A673 (cell line): Measurements from ENCODE around the gene TAC3. TPM values are rescaled to one million over a fixed set of nuclear protein-coding genes. Genes with fewer than 3 reads are reported as not detected.

Experiments
- BruUV-seq: library from RNA; stranded (reverse); fragments of 400-500 nt; replicated peaks from 2 replicates; lab custom pipeline; 2021; lab: Mats Ljungman, UMichigan
- CTCF ChIA-PET: fragments of 300-600 bp; sonication (Branson Sonifier 250); formaldehyde crosslinking; loops from one replicate; lab custom pipeline; 2022; ENCODE audit warnings: antibody characterized with exemption; lab: Charles Lee
- POLR2A ChIA-PET: fragments of 300-600 bp; sonication (Branson Sonifier 250); formaldehyde crosslinking; loops from one replicate; lab custom pipeline; 2022; ENCODE audit warnings: antibody characterized with exemption; ENCODE audit not compliant: low non-redundant PET; lab: Charles Lee
- DNase-seq: peaks from one replicate; pipeline ENCODE4 v3.0.0-alpha.2; 2015; ENCODE audit warnings: low spot score
- H3K27ac ChIP-seq: fragments of 200-600 bp; sonication (generic); 2 replicates; pipeline ENCODE4 v1.5.1; 2016; ENCODE audit warnings: mixed run types, low read depth, mild to moderate bottlenecking, mixed read lengths, antibody characterized with exemption, low read length; ENCODE audit not compliant: poor library complexity, severe bottlenecking
- H3K27me3 ChIP-seq: fragments of 200-600 bp; sonication (generic); replicated peaks from 2 replicates; pipeline ENCODE4 v1.6.1; 2017; ENCODE audit warnings: mixed run types, low read depth, mild to moderate bottlenecking, mixed read lengths, antibody characterized with exemption, low read length; ENCODE audit not compliant: insufficient read depth, poor library complexity
- H3K36me3 ChIP-seq: fragments of 200-600 bp; sonication (generic); 2 replicates; pipeline ENCODE4 v1.6.1; 2016; ENCODE audit warnings: mixed run types, mild to moderate bottlenecking, mixed read lengths, antibody characterized with exemption, low read length; ENCODE audit not compliant: insufficient read depth, poor library complexity, severe bottlenecking
- H3K4me1 ChIP-seq: fragments of 200-600 bp; sonication (generic); 2 replicates; pipeline ENCODE4 v1.6.1; 2017; ENCODE audit warnings: mixed run types, mild to moderate bottlenecking, mixed read lengths, antibody characterized with exemption, low read length; ENCODE audit not compliant: insufficient read depth, poor library complexity, severe bottlenecking
- H3K4me3 ChIP-seq: fragments of 200-600 bp; sonication (generic); 2 replicates; pipeline ENCODE4 v1.5.1; 2016; ENCODE audit warnings: low read depth, mixed run types, mild to moderate bottlenecking, mixed read lengths, low read length; ENCODE audit not compliant: poor library complexity, severe bottlenecking
- H3K9me3 ChIP-seq: fragments of 200-600 bp; sonication (generic); 2 replicates; pipeline ENCODE4 v1.6.1; 2016; ENCODE audit warnings: mixed run types, low read depth, mild to moderate bottlenecking, mixed read lengths, antibody characterized with exemption, low read length; ENCODE audit not compliant: poor library complexity, severe bottlenecking
- EZH2 ChIP-seq: fragments of 200-600 bp; sonication (generic); IDR thresholded peaks from 2 replicates; pipeline ENCODE4 v1.6.1; 2017; ENCODE audit warnings: borderline replicate concordance, low read depth, mild to moderate bottlenecking, mixed read lengths, antibody characterized with exemption, low read length; ENCODE audit not compliant: poor library complexity, severe bottlenecking
- intact Hi-C: fragments of 100-400 bp; cut with micrococcal nuclease; formaldehyde crosslinking; loops from one replicate; pipeline ENCODE4 v1.10.0; 2022; ENCODE audit not compliant: unreplicated experiment
- total RNA-seq: library from RNA; stranded (reverse); gene quantifications from 2 replicates; pipeline ENCODE4 v1.2.3, GENCODE V29; 2021
- TF ChIP-seq, protein P1 (sequence below): fragments of 300-800, 200-600 bp; sonication (generic); conservative IDR thresholded peaks from 2 replicates; pipeline ENCODE4 v1.5.1; 2017; ENCODE audit warnings: low read depth, mild to moderate bottlenecking, antibody characterized with exemption, low read length, moderate library complexity, mixed read lengths

Gene TAC3
- total RNA-seq, 1 experiment from 2014 or later: not detected

DNA sequence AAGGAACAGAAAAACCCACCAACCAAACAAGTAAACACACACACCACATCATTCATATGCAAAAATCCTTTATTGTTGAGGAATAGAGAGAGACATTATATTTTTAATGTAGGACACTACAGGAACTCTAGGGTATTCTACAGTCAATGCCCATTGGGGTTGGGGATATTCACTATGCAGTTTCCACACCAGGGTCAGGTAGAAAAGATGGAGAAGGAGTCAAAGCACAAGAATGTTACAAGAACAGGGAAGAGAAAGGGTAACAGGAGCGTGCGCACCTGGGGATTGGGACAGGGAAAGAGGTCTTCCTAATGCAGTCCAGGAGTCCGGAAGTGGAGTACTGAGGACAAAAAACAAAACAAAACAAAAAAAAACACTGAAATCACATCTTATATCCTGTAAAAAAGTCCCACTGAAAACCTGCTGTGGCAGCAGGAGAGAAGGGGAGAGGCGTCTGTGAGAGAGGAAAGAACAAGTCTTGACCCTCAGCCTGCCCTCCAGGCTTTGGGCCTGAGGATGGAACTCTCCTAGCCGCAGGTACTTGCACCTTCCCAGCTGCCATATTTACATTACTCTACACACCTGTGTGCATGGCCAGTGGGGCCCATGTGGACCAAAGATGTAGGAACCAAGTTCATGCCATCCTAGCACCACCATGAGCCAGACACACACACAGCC is 6.2 kb downstream of the TAC3 start:
- H3K4me1 ChIP-seq: peaks cover 8% of the 10 kb centered on the region
- no peaks in the 10 kb centered on the region for H3K9me3 ChIP-seq
- POLR2A ChIA-PET: no interaction called here
- CTCF ChIA-PET: interaction anchor here (2.1 kb wide), 1 partner anchor 102 kb away, joined by 13 read pairs; no protein-coding TSS in a partner anchor
- H3K36me3 ChIP-seq: no peaks in the 10 kb centered on the region
- peaks cover 4% of the 10 kb centered on the region for H3K27me3 ChIP-seq
- H3K4me3 ChIP-seq: no peak overlapping the region
- intact Hi-C loops: loop anchor here (2.0 to 5.0 kb wide), 2 partner anchors 53 to 172 kb away; no protein-coding TSS in a partner anchor
- no peak for TF ChIP-seq EZH2
- TF ChIP-seq, protein P1, sequence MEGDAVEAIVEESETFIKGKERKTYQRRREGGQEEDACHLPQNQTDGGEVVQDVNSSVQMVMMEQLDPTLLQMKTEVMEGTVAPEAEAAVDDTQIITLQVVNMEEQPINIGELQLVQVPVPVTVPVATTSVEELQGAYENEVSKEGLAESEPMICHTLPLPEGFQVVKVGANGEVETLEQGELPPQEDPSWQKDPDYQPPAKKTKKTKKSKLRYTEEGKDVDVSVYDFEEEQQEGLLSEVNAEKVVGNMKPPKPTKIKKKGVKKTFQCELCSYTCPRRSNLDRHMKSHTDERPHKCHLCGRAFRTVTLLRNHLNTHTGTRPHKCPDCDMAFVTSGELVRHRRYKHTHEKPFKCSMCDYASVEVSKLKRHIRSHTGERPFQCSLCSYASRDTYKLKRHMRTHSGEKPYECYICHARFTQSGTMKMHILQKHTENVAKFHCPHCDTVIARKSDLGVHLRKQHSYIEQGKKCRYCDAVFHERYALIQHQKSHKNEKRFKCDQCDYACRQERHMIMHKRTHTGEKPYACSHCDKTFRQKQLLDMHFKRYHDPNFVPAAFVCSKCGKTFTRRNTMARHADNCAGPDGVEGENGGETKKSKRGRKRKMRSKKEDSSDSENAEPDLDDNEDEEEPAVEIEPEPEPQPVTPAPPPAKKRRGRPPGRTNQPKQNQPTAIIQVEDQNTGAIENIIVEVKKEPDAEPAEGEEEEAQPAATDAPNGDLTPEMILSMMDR: no peak
- DNase-seq: no peak
- H3K27ac ChIP-seq: no peak overlapping the region
- BruUV-seq: no TSS peak

DNA sequence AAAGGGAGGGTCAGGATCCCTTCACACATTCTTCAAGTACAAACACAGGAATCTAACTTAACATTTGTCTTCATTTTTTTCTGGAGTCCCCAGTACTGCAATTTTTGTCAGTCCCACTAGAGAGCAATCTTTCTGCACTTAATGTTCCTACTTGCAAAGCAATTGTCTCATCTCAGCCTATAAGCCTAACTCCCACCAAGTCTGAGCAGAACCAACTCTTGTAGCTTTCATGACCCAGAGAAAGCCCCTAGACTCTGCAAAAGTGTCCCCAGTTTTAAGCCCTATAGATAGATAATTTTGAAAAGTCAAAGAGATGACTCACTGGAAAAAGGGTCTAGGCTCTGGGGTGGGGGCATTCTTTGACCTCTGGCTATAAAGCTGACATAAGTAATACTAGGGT is 8.2 kb downstream of the TAC3 start:
- Histone ChIP-seq H3K9me3 (no peaks in the 10 kb centered on the region), H3K4me1 (peaks cover 6% of the 10 kb centered on the region), H3K4me3 (no peak overlapping the region), H3K36me3 (peaks cover 16% of the 10 kb centered on the region), H3K27ac (no peak overlapping the region), H3K27me3 (no peaks in the 10 kb centered on the region)
- DNase-seq: peak; percentile 82
- intact Hi-C loops: loop anchor here (1.0 to 5.0 kb wide), 3 partner anchors 55 to 174 kb away; no protein-coding TSS in a partner anchor
- ChIA-PET POLR2A (no interaction called here), CTCF (interaction anchor here (0.6 to 3.0 kb wide), 3 partner anchors 16 to 120 kb away, joined by 4 to 30 read pairs (median 8); partner anchors contain the start of genes LRP1 and STAT6)
- BruUV-seq: no TSS peak
- TF ChIP-seq, protein P1: peak; percentile 76
- no peak for TF ChIP-seq EZH2

- H3K27me3 ChIP-seq: no peaks in the 10 kb centered on the region
- POLR2A ChIA-PET: no interaction called here
- BruUV-seq: no TSS peak
- TF ChIP-seq, protein P1: no peak
- TF ChIP-seq EZH2: no peak
- no peaks in the 10 kb centered on the region for H3K9me3 ChIP-seq
- peaks cover 29% of the 10 kb centered on the region for H3K36me3 ChIP-seq
- peak overlapping the region; percentile 95 for H3K4me3 ChIP-seq
- CTCF ChIA-PET: interaction anchor here (0.5 to 3.0 kb wide), 3 partner anchors 16 to 105 kb away, joined by 4 to 30 read pairs (median 7); partner anchors contain the start of gene STAT6
- intact Hi-C loops: loop anchor here (5.0 kb wide), 1 partner anchor 175 kb away; no protein-coding TSS in a partner anchor
- H3K4me1 ChIP-seq: peaks cover 6% of the 10 kb centered on the region
- no peak overlapping the region for H3K27ac ChIP-seq
- no peak for DNase-seq
Measured at GRCh38 chr12:57006809-57007475, 9.4 kb downstream of the TAC3 start.
